H1 (cell line): ENCODE measurements around the gene RAPGEF1. TPM values are rescaled to one million over a fixed set of nuclear protein-coding genes. Genes with fewer than 3 reads are reported as not detected.

Source experiments
- EGR1 ChIP-seq: IDR thresholded peaks from 2 replicates; pipeline ENCODE4 v1.6.1; 2011; ENCODE audit warnings: low read depth, low read length, borderline replicate concordance
- GABPA ChIP-seq: IDR thresholded peaks from 2 replicates; pipeline ENCODE4 v1.6.1; 2011; ENCODE audit warnings: mild to moderate bottlenecking, low read length, moderate library complexity, borderline replicate concordance; ENCODE audit not compliant: insufficient read depth
- polyA plus RNA-seq, 7 experiments: library from polyadenylated mRNA; depleted of rRNA in 3 of 7; stranded (reverse) in 5 of 7; unstranded in 2 of 7; fragments of >200 nt in 5 of 7; fragments of 200-250 nt in 2 of 7; gene quantifications; 1 replicate in 5 of 7; 2 replicates in 1 of 7; 4 replicates in 1 of 7; pipeline versions ENCODE4 v1.2.1 to v1.2.3, GENCODE V29; 2011 to 2013; ENCODE audit warnings: missing spikeins in 2 of 7, mixed read lengths in 2 of 7
- total RNA-seq: library from RNA; stranded (reverse); fragmentation: NEBNext Ultra II Directional; extraction: Animal tissue kit (Norgen Biotek cat#: 25700); gene quantifications from 2 replicates; pipeline ENCODE4 v1.2.1, GENCODE V29; 2021

The RAPGEF1 gene
- total and polyA plus RNA-seq, 2 of the 8 experiments (the other 6 are each of a cell fraction or from before 2014, with no cell fraction given): 29.7 to 78.9 TPM

DNA sequence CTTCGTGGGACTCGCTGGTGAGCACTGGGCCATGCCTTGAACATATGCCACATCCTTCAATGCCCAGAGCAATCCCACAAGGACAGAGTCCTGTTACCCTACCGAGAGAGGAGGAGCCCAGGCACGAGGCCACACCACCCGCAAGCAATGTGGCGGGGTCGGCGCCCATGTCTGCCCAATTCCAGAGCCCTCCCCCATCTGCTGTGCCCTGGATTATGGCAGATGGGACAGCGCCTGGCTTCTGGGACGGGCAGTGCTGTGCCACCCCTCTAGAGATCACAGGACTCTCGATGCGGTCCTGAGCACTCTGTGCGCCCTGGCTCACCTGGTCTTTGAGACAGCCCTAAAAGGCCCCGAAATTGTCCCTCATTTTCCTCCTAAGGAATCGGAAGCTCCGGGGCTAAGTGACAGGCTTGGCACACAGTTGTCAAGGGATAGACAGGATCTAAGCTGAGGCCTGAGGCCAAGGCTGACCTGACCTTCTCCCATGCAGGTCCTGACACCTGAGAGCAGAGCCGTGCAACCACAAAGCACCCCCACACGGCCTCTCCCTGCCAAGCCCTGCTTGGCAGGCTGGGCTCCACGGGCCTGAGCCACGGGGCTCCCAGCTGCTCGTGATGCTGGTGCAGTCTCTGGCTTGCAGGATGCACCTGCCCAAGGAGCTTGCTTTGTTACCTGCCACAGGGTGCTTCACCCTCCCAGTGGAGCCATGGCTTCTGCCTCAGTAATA lies 145.8 kb downstream of the RAPGEF1 start (continued):
- TF ChIP-seq EGR1 (no peak), GABPA (no peak)
